Measurements from ENCODE around the gene ATN1.

Gene ATN1

GRCh38 chr12:6925239-6925539, 2.6 kb upstream of the ATN1 start:
- DNase-seq (ENCODE audit: low spot score) = no peak
- H3K27ac ChIP-seq = peak overlapping the region; percentile 98 to 100
- TF ChIP-seq CTCF (IDR thresholded peaks at IDR 0.05) = no peak
- peak overlapping the region; percentile 96 for H3K4me3 ChIP-seq

GRCh38 chr12:6925540-6926279, 2.0 kb upstream of the ATN1 start:
- Histone ChIP-seq H3K27ac (peak overlapping the region; percentile 98 to 100), H3K4me3 (peak overlapping the region; percentile 96)
- TF ChIP-seq CTCF (IDR thresholded peaks at IDR 0.05) = no peak
- DNase-seq (ENCODE audit: low spot score) = peak; percentile 89

GRCh38 chr12:6928022-6928702, 403 bp downstream of the ATN1 start:
- Histone ChIP-seq H3K27ac (peak overlapping the region; percentile 98 to 100), H3K4me3 (peak overlapping the region; percentile 96)
- DNase-seq (ENCODE audit: low spot score) = peak; percentile 80
- TF ChIP-seq CTCF (IDR thresholded peaks at IDR 0.05) = no peak

- no peak for TF ChIP-seq CTCF (IDR thresholded peaks at IDR 0.05)
- DNase-seq (ENCODE audit: low spot score) = no peak
Observed at GRCh38 chr12:6928703-6929407, 1.1 kb downstream of the ATN1 start.

GRCh38 chr12:6929466-6930452, 2.0 kb downstream of the ATN1 start:
- peak overlapping the region; percentile 98 to 100 for H3K27ac ChIP-seq
- H3K4me3 ChIP-seq = peak overlapping the region; percentile 96
- no peak for TF ChIP-seq CTCF (IDR thresholded peaks at IDR 0.05)
- no peak for DNase-seq (ENCODE audit: low spot score)

More at GRCh38 chr12:6928703-6929407, 1.1 kb downstream of the ATN1 start:
- H3K27ac ChIP-seq = peak overlapping the region; percentile 98 to 100
- peak overlapping the region; percentile 96 for H3K4me3 ChIP-seq

GRCh38 chr12:6932766-6933165, 5.0 kb downstream of the ATN1 start:
- no peak for TF ChIP-seq CTCF (IDR thresholded peaks at IDR 0.05)
- Histone ChIP-seq H3K4me3 (no peak overlapping the region), H3K27ac (no peak overlapping the region)
- no peak for DNase-seq (ENCODE audit: low spot score)

Data from coronary artery (tissue), 2 donors.